ENCODE measurements around the gene ZNF813.
A peak's percentile ranks its signal among the peaks of the same experiment; 100 is the strongest.
"Not testable (repeated sequence)": the region's sequence is repeated elsewhere in the genome, so short reads cannot be mapped to it uniquely, and the experiment has no call there.

Gene ZNF813

DNA sequence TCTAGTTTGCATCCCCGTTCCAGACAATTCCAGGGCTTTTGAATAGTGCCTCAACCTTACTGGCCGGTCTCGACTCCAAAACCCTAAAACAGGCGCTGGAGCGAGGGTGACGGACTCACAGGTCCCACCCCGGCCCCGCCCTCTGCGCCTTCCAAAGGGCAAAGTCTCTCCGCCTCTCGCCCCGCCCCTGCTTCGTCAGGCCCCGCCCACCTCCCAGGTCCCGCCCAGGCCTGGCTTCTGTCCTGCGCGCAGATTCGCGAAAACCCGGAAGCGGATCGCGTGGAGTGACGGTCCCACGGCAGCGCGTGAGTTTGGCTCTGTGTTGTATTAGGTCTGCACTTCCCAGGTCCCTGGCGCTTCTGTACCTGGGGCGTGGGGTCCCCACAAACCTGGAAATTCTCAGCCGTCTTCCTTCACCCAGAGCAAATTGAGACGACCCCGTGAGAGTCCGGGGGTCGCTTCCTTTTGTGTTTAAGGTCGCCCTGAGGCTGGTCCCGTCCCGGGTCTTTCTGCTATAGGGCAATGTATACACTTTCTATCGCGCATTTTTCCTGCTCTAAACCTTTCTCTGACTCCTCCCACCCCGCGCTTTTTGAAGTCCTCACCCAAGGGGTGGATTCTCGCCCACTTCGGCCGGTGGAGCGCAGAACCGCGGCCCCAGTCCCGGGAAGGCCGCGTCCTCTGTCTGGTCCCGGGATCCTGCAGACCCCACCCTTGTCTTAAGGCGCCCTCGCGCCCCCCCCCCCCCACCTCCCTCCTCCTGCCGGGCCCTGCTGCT is at the start of gene ZNF813:
TSS of gene ZNF813 (plus strand) at position 249 of the 778 bp plus-strand sequence. CDS start 16,090 bp downstream, outside the sequence.
- DNase-seq = peak; percentile 85

DNA sequence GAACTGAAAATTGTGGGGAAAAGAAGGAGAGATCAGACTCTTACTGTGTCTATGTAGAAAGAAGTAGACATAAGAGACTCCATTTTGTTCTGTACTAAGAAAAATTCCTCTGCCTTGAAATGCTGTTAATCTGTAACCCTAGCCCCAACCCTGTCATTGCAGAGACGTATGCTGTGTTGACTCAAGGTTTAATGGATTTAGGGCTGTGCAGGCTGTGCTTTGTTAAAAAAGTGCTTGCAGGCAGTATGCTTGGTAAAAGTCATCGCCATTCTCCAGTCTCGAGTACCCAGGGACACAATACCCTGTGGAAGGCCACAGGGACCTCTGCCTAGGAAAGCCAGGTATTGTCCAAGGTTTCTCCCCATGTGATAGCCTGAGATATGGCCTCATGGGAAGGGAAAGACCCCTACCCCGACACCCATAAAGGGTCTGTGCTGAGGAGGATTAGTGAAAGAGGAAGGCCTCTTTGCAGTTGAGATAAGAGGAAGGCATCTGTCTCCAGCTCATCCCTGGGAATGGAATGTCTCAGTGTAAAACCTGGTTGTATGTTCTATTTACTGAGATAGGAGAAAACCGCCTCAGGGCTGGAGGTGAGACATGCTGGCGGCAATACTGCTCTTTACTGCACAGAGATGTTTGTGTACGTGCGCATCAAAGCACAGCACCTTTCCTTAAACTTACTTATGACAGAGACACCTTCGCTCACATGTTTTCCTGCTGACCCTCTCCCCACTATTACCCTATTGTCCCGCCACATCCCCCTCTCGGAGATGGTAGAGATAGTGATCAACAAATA is 46.8 kb upstream of the ZNF813 start:
- not testable (repeated sequence) for DNase-seq

DNA sequence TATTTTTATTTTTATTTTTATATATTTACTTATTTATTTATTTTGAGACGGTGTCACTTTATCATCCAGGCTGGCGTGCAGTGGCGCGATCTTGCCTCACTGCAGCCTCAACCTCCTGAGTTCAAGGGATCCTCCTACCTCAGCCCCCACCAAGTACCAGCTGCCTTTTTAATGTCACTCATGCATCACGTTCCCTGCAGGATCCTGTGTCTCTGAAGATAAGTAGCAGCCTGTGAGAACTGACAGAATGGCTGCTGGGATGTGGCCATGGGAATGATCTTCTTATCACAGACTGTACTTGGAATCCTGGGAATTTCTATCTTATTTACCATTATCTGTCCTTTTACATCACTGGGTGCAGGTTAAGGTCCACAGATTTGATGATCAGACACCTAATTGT is 45.0 kb upstream of the ZNF813 start:
- no peak for DNase-seq

DNA sequence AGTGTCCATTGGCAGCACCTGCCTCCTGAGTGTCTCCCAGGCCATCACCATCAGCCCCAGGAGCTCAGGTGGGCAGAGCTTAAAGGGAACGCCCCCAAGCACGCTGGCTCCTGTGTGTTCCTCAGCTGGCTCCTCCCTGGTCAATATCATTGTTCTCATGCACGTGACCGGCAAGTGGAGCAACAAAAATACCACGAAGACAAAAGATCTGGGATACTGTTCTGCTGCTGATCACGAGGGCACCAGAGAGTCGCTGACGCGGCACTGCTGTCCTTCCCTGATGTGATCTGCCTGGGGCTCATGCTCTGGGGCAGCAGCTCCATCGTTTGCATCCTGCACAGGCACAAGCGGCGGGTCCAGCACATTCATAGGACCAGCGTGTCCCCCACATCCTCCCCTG is 44.5 kb upstream of the ZNF813 start:
- DNase-seq = not testable (repeated sequence)

DNA sequence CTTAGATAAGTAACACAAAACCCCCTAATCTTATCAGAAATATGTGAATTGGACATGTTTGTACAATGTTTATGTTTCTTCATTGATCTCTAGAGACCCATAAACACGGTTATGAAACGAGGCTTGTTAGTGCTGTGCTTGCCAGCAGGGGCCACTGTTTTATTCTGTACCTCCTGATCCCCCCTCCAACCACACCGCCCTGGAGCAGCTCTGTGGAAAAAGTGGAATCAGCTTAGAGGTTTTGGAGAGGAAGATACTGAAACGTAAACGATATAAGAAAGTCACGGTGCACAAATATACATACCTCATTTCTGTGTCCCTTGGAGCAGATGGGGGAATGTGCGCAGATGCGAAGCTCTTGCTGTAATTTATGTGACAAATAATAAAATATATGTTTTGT is 43.9 kb upstream of the ZNF813 start:
- DNase-seq = not testable (repeated sequence)

DNA sequence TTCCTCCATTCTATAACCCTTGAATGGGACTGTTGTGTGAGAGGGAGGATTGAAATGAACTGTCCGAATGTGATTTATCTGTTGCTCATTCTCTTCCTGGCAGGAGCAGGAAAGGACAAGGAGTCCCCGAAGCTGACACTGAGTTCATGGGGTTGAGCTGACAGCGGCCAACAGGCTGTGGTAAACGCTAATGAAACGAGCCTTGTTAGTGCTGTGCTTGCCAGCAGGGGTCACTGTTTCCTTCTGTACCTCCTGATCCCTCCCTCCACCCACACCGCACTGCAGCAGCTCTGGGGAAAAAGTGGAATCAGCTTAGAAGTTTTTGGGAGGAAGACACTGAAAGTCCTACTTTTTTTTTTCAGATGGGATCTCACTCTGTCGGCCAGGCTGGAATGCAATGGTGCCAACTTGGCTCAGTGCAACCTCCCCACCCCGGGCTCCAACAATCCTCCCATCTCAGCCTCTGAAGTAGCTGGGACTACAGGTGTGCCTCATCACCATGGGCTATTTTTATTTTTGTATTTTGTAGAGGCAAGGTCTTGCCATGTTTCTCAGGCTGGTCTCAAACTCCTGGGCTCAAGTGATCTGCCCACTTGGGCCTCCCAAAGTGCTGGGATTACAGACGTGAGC is 42.5 kb upstream of the ZNF813 start:
- DNase-seq = peak; percentile 71

DNA sequence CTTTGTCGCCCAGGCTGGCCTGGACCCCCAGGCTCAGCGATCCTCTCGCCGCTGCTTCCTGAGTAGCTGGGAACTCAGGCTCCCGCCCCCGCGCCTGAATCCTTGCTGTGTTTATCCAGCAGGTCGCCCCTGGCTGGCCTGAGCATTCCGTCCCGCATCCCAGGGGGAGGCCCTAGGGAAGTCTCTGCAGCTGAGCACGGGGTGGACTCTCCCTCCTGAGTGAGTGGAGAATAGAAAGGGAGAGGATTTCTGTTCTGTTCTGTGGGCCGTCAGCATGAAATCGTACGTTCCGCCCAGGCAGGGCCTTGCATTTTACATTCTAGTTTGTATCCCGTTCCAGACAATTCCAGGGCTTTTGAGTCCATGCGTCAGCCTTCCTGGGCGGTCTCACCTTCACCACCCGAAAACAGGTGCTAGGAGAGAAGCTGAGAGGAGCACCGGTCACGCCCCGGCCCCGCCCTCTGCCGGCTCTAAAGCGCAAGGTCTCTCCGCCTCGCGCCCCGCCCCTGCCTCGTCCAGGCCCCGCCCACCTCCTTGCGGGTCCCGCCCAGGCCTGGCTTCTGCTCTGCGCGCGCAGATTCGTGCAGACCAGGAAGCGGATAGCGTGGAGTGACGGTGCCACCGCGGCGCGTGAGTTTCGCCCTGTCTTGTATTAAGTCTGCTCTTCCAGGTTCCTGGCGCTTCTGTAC is 36.0 kb upstream of the ZNF813 start, which contains the start of gene ZNF761:
TSS of gene ZNF761 (plus strand) at position 586 of the 689 bp plus-strand sequence. CDS start 15,285 bp downstream, outside the sequence.
- peak; percentile 89 for DNase-seq

DNA sequence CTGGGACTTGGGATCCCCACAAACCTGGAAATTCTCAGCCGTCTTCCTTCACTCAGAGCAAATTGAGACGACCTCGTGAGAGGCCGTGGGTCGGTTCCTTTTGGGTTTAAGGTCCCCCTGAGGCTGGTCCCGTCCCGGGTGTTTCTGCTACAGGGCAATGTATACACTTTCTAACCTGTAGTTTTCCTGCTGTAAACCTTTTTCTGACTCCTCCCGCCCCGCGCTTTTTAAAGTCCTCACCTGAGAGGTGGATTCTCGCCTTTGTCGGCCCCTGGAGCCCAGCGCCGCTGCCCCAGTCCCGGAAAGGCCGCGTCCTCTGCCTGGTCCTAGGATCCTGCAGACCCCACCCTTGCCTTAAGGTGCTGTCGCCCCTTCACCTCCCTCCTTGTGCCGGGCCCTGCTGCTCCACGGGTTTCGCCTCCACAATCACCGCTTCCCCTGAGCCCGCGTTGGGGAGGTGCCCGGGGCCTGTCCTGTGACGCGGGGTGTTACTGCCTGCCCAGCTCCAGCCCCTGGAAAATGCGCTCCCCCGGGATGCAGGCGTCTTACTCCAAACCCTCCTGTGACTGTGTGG is 35.4 kb upstream of the ZNF813 start:
- peak; percentile 27 for DNase-seq

DNA sequence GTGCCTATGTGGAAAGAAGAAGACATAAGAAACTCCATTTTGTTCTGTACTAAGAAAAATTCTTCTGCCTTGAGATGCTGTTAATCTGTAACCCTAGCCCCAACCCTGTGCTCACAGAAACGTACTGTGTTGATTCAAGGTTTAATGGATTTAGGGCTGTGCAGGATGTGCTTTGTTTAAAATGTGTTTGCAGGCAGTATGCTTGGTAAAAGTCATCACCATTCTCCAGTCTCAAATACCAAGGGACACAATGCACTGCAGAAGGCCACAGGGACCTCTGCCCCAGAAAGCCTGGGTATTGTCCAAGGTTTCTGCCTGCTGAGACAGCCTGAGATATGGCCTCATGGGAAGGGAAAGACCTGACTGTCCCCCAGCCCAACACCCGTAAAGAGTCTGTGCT is 23.7 kb upstream of the ZNF813 start:
- DNase-seq = not testable (repeated sequence)

DNA sequence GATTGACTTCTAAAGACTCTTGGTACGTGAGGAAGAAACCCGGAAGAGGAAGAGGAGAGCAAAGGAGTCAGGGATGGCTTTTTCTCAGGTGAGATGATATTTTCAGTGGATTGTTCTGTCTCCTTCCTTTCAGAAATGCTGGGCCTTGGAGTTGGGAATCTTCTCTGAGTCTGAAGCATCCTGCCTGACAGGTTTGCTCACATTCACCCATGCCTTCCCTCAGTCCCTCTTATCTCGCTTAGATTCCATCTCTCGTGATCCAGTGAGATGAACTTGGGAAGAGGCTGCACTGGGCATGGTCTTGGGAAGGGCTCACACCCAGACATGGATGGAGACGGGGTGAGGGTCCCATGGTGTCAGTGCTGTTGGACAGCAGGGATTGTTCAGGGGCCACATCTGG is 20.3 kb upstream of the ZNF813 start:
- DNase-seq = not testable (repeated sequence)

DNA sequence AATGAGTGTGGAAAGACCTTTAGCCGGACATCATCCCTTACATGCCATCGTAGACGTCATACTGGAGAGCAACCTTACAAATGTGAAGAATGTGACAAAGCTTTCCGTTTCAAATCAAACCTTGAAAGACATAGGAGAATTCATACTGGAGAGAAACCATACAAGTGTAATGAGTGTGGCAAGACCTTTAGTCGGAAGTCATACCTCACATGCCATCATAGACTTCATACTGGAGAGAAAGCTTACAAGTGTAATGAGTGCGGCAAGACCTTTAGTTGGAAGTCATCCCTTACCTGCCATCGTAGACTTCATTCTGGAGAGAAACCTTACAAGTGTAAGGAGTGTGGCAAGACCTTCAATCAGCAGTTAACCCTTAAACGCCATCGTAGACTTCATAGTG is 11.7 kb upstream of the ZNF813 start:
- no peak for DNase-seq

DNA sequence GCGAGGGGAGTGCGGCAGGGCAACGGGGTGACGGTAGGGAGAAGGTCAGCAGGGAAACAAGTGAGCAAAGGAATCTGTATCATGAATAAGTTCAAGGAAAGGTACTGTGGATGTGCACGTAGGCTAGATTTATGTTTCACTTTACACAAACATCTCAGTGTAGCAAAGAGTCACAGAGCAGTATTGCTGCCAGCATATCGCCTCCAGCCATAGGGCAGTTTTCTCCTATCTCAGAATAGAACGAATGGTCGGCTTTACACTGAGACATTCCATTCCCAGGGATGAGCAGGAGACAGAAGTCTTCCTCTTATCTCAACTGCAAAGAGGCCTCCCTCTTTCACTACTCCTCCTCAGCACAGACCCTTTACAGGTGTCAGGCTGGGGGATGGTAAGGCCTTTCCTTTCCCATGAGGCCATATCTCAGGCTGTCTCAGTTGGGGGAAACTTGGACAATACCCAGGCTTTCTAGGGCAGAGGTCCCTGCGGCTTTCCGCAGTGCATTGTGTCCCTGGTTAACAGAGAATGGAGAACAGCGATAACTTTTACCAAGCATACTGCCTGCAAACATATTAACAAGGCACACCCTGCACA is 7.3 kb upstream of the ZNF813 start:
- not testable (repeated sequence) for DNase-seq

DNA sequence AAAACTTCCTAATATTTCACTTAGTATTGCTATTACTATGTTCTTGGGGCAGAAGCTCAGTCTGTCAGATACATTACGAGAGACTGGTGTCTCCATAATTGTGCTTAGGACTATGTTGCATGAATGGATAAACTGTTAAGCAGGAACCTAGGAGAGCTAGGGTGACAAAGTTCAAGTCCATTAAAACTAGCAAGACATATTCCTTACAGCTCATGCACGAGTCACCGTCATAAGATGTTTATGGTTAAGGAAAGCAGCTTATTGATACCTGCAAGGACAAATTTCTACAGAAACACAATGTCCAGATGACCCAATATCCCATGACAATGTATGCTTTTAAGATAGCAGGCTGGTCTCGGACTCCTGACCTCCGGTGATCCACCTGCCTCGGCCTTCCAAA is 5.7 kb upstream of the ZNF813 start:
- DNase-seq = no peak

DNA sequence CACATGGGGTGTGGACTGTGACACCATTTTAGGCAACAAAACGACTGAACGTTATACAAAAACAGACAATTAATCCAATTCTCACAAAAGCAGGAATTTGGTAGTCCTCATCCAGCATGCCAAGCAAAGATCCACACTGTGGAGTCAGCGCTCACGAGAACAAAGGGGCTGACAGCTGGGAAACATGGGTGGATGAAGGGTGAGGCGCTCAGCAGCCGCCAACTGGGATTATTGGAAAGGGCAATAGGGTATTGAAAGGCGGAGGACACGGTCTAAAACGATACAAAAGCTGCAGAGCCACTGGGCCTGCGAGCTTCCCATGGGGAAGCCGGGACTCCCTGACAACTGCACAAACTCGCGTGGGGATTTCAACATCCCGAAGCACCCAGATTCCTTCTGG is 4.7 kb upstream of the ZNF813 start:
- no peak for DNase-seq

DNA sequence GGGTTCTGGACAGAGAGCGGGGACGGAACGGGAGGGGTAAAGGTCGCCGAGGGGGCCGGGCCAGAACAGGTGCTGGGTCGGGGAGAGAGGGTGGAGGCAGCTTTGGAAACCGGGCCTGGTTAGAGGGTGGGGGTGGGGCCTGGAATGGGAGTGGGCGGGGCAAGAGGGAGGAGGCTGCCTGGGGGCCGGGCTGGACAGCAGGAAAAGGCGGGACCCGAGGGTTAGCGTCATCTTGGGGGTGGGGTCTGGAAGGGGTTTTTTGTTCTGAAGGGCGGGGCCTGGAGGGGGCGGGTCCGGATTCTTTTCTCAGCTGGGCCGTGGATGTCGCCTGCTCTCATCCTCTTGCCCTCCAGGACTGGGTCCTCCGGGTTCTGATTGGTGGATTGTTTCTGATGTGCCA is 4.3 kb upstream of the ZNF813 start:
- no peak for DNase-seq

DNA sequence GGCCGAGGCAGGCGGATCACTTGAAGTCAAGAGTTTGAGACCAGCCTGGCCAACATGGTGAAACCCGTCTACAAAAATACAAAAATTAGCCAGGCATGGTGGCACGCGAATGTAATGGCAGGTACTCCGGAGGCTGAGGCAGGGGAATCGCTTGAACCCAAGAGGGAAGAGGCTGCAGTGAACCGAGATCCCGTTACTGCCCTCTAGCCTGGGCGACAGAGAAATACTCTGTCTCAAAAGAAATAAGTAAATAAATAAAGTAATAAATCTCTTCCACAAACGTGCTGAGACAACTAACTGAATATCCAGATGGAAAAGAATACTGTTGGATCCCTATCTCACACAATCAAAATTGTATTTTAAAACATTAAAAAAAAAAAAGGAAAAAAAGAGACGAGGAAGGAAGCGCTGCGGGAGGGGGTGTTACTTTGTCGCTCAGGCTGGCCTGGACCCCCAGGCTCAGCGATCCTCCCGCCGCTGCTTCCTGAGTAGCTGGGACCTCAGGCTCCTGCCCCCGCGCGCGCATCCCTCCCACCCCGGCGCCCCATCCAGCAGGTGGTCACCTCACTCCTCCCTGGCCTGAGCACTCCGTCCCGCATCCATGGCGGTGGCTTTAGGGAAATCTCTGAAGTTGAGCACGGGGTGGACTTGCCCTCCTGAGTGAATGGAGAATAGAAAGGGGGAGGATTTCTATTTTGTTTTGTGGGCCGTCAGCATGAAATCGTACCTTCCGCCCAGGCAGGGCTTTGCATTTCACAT is 628 bp upstream of the ZNF813 start:
- DNase-seq = no peak

DNA sequence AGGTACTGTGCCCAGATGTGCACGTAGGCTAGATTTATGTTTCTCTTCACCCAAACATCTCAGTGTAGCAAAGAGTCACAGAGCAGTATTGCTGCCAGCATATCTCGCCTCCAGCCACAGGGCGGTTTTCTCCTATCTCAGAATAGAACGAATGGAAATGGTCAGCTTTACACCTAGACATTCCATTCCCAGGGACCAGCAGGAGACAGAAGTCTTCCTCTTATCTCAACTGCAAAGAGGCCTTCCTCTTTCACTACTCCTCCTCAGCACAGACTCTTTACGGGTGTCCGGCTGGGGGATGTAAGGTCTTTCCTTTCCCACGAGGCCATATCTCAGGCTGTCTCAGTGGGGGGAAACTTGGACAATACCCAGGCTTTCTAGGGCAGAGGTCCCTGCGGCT is 1.1 kb downstream of the ZNF813 start:
- not testable (repeated sequence) for DNase-seq

DNA sequence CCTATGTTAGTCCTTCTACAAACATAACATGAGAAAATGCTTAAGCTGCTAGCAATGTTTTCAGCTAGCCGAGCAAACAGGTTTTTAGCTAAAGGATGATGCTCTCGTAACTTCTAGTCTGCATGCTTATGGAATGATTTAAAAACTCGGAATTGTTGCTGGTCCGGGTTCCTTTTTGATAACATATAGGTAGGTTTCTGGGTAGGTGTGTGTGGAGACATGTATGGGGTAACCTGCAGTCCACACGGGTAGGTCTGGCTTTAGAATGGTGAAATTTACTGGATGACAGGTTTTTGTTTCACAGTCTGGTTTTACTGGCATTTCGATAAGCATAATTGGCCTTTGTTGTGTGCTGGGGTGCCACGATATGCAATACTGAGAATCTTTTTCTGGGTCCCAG is 4.4 kb downstream of the ZNF813 start:
- DNase-seq = no peak

DNA sequence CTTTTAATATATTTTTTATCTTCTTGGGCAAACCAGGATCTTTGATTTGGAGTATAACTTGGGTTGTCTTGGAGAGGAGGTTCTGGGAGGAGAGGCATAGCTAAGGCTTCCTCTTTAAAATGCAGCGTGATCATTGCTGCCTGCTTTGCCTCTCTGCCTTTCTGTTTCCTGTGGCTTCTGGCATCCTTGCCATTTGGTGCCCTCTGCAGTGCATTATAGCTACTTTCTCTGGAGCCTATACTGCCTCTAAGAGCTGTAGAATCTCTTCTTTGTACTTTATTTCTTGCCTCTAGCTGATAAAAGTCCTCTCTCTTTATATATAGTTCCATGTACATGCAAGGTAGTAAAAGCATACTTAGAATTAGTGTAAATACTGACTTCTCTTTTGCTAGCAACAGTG is 7.3 kb downstream of the ZNF813 start:
- not testable (repeated sequence) for DNase-seq

DNA sequence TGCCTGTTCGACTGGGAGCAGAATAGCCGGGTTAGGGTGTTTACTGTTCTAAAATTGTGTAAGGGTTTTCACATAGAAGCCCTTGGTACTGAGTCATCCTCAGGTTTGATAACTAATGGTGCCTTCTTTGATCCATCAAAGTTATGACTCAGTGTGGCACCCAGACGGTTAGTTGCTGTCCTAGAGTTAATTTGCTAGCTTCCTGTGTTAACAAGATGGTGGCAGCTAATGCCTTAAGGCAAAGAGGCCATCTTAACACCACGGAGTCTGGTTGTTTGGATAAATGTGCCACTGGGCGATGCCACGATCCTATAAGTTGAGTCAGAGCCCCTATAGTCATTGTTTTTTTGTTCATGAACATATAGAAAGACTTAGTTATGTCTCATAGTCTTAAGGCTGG is 7.9 kb downstream of the ZNF813 start:
- DNase-seq = not testable (repeated sequence)

DNA sequence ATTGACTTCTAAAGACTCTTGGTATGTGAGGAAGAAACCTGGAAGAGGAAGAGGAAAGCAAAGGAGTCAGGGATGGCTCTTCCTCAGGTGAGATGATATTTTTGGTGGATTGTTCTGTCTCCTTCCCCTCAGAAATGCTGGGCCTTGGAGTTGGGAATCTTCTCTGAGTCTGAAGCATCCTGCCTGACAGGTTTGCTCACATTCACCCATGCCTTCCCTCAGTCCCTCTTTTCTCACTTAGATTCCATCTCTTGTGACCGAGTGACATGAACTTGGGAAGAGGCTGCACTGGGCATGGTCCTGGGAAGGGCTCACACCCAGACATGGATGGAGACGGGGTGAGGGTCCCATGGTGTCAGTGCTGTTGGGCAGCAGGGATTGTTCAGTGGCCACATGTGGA is 16.2 kb downstream of the ZNF813 start:
- DNase-seq = not testable (repeated sequence)

Data from hematopoietic multipotent progenitor cell treated with erythropoietin and hydrocortisone succinate and interleukin-3 and kit ligand, for 8 days (in vitro differentiated cells).